SHP77 treated with DMSO at 0.1 percent for 48 hours (cell line): ENCODE results near the gene TBK1.

Experiments used
- DNase-seq: peaks from one replicate; lab custom pipeline; 2025; lab: John Stamatoyannopoulos, UW

The TBK1 gene

GRCh38 chr12:64452559-64453329 is 824 bp downstream of the TBK1 start:
- DNase-seq: peak; percentile 14

DNA sequence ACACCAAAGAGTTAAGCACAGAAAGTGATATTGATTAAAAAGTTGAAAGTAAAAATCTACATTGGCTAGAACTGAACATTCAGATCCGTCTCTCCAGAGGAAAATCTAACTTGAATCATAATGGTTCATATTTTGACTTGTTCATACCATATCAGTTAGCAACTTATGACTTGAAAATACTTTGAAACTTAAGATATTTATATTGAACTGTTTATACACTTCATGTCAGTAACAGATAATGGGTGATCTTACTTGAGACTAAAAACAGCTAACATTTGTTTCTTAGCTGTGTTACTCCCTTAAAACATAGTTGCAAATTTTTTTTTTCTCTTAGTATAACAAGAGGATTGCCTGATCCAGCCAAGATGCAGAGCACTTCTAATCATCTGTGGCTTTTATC is 3.6 kb downstream of the TBK1 start:
- DNase-seq: no peak

DNA sequence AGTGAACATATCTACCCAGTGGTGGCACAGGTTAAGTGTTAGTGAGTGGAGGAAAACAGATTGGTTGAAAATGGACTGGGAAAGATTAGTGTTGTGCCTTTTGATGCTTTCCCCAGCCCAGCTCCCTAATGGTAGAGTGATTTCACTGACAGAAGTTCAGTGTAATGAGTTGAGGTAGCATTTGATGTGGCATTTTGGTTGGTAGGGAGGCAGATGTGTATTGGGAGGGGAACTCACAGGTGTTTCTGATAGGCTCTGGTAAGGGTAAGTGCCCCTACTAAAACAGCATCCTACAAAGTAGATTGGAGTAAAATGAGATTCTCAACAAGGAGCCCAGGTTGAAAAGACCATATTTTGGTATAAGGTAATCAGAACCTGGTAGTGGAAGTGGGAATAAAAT is 4.2 kb downstream of the TBK1 start:
- DNase-seq: no peak

DNA sequence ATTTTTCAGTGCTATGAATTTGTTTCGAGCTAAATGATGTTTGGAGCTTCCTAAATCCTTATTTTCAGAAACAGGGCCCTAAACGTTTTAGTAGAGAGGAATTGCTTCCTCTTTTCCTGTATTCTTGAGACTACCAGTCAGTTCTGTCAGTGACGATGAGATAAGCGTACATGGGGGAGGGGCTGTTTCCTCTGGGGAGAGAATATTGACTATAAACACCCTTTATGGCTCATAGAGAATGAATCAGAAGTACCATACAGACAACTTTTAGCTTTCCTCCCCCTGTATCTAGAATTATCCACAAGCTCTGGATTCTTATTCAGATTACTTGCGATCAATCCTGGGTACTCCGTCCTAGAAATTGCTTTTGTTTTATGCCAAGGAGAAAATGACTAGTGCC is 5.1 kb downstream of the TBK1 start:
- no peak for DNase-seq

- no peak for DNase-seq
Measured at GRCh38 chr12:64457466-64457865, 5.5 kb downstream of the TBK1 start.

DNA sequence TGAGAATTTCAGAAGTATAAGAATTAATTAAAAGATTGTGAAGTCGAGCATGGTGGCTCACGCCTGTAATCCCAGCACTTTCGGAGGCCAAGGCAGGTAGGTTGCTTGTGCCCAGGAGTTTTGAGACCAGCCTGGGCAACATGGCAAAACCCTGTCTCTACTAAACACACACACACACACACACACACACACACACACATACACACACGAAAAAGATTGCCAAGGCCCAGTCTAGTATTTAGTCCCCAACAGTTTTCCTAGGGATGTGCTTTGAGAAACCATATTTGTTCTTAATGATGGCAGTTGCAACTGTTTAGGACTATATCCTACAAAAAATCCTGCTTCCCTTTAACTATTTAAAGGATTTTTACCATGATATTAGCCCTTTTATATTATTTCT is 6.0 kb downstream of the TBK1 start:
- no peak for DNase-seq

- DNase-seq: no peak
Measured at GRCh38 chr12:64459394-64459891, 7.5 kb downstream of the TBK1 start.

DNA sequence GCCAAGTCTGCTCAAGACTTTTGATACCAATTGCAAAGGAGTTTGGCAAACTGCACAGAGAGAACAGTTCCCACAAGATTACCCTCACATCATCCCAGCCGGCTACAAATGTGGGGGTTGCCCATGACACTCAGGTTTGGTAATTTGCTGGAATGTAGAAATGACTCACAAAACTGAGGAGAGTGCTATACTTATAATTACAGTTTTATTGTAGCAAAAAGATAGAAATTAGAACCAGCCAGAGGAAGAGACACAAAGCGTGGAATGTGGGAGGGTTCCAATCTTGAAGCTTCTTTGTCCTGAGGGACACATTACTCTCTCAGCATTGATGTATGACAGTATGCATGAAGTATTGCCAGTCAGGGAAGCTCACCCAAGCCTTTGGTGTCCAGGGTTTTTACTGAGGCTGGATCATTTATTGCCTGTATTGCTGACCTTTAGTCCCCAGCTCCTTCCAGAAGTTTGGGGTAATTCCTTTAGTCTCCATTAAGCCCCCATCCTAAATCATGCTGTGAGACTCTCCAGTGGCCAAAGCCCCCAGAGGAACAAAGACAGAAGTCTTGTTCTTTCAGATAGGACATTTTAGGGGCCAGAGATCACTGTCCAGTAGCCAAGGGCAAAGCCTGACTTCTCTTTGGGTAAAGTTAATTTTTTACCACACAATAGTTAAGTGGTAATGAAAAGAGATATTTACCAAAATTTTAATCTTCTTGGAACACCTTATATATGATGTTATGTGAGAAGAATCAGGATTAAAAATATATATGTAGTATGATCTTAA is 9.9 kb downstream of the TBK1 start:
- no peak for DNase-seq

DNA sequence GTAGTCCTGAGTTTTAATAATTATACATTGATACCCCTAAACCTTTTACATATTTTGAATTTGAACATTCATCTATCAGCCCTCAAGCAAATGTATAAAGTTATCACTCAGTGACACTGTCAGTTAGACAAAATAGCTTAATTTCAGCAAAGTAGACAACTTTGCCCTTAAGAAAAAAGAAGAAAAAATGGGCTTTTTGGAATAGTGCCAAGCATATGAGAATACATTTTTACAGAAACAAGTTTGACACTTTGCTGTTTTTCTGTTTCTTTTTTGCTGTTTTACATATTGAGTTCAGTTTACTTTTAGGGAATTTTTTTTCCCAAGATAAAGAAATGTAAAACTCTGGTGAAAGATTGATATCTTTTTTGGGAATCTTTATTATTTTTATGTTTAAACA is 14.3 kb downstream of the TBK1 start:
- no peak for DNase-seq

GRCh38 chr12:64468966-64469365 is 17.0 kb downstream of the TBK1 start:
- no peak for DNase-seq

DNA sequence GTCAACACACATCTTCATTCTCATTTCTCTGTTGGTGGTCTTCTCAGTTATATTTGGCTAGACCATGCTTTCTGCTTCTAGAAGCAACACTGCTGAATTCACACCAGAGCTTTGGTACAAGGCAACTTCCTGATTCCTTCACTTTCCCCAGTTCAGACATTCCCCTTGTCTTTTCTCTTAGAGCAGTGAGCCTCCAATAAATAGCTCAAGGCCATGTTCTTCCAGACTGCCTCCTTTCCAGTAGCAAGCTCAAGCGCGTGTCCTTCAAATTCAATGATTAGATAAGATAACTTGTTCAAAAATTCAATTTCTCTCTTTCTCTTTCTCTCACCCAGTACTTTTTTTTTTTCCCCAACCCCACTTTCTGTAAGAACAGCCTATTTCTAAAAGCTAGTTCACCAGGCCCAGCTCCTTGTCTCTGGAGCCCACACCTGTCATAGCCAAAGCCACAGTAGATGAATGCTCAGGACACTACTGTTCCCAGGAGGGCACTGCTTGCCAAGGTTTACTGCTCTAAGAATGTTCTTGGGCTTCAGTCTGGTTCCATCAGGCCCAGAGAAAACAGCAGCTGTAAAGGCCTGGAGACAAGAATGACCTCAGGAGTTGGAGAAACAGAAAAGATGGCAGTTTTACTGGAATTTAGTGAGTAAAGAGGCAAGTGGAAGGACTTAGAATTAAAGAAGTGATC is 17.7 kb downstream of the TBK1 start:
- DNase-seq: no peak

DNA sequence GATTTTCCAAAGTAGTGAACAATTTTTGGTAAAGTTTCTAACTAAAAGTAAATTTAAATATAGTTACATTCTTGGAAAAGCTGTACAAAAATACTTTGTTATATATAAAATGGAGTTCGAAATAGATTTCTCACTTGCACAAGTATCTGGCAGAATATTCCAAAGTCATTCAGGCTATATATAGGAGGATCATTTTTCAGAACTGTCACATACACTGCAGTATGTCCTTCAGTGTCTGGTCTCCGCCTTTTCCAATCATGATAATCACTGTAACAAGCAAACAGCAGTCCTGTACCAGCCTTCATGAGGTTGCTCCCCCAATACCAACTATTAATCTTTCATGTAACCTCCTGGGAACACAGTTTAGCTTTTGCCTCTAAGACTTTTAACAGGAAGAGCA is 18.6 kb downstream of the TBK1 start:
- DNase-seq: no peak

- no peak for DNase-seq
Measured at GRCh38 chr12:64473176-64473575, 21.3 kb downstream of the TBK1 start.

DNA sequence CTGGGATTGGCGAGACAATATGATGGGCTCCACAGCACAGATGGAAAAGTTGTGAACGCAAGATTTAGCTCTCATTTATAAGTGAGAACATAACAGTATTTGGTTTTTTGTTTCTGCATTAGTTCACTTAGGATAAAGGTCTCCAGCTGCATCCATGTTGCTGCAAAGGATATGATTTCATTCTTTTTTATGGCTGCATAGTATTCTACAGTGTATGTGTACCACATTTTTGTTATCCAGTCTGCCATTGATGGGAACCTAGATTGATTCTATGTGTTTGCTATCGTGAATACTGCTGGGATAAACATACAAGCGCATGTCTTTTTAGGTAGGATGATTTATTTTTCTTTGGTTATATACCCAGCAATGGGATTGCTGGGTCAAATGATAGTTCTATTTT is 23.6 kb downstream of the TBK1 start:
- DNase-seq: no peak

DNA sequence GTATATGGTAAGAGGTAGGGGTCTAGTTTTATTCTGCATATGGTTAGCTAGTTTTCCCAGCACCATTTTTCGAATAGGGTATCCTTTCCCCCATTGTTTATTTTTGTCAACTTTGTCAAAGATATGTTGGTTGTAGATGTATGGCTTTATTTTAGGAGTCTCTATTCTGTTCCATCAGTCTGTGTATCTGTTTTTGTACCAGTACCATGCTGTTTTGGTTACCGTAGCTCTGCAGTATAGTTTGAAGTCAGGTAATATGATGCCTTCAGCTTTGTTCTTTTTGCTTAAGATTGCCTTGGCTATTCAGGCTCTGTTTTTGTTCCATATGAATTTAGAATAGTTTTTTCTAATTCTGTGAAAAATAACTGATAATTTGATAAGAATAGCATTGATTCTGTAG is 24.9 kb downstream of the TBK1 start:
- DNase-seq: no peak

- DNase-seq: no peak
Measured at GRCh38 chr12:64478661-64479060, 26.7 kb downstream of the TBK1 start.

GRCh38 chr12:64480148-64480547 is 28.2 kb downstream of the TBK1 start:
- no peak for DNase-seq

DNA sequence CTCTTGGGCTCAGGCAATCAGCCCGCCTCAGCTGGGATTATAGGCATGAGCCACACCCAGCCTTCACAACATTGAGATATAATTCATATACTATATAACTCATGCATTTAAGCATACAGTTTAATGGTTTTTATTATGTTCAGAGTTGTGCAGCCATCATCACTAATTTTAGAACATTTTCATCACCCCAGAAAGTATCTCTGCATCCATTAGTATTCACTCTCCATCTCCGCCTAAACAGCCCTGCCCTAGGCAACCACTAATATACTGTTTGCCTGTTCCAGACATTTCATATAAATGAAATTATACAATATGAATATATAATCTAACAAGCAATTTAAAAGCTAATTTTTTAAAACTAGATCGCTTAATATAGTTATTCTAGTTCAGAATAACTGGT is 34.7 kb downstream of the TBK1 start:
- DNase-seq: no peak

DNA sequence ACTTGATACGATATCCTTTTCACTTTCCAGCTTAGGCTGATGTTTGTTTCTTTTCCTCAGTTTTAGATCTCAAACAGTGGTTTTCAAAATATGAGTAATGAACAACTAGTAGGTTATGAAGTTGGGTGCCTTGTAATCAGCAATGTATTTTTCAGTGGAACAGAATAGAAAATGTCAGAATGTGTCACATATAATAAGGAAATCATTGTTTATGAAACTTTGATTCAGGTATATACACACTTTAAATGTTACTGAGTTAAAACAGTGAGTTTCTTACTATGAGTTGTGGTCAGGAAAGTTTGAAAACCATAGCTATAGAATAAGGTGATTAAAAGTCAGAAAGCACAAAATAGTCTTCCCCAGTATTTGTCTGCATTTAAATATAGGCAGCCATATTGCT is 39.8 kb downstream of the TBK1 start:
- DNase-seq: no peak

DNA sequence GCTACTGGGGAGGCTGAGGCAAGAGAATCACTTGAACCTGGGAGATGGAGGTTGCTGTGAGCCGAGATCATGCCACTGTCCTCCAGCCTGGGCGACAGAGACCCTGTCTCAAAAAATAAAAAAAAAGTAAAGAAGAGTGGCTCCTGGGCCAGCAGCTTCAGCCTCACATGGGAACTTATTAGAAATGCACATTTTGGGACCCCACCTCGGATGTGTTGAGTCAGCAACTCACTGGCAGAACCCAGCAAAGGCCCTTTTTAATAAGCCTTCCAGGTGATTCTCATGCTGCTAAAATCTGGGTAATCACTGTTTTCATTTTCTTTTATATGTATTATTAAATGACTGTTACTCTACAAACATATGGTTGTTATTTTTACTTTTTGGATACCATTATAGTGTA is 41.6 kb downstream of the TBK1 start:
- DNase-seq: no peak

DNA sequence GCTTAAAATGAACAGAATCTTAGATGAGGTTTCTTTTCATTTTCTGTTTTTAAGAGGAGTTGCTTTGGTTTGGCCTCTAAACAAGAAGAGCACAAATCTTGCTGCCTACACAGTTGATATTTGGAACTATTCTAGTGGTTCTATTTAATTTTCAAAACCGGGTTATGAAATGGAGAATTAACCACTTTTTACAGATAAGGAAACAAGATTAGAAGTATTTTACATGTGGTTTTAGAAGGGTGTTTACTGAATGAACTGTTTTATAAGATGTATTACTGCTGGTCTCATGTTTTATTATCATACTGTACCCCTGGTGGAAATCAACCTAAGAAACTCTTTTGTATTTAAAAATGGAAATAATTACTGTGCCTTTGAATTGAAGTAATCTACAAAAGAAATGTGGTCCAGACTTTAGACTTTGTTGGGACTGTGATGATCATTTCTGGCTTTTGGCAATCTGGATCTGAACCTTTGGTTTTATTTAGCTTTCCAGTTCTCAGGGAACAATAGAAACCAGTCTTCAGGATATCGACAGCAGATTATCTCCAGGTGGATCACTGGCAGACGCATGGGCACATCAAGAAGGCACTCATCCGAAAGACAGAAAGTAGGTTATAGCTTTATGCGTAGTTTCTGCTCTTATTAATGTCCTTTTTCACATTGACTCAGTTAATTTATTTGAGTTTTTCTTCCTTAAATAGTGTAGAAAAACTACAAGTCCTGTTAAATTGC is 43.2 kb downstream of the TBK1 start:
- no peak for DNase-seq

DNA sequence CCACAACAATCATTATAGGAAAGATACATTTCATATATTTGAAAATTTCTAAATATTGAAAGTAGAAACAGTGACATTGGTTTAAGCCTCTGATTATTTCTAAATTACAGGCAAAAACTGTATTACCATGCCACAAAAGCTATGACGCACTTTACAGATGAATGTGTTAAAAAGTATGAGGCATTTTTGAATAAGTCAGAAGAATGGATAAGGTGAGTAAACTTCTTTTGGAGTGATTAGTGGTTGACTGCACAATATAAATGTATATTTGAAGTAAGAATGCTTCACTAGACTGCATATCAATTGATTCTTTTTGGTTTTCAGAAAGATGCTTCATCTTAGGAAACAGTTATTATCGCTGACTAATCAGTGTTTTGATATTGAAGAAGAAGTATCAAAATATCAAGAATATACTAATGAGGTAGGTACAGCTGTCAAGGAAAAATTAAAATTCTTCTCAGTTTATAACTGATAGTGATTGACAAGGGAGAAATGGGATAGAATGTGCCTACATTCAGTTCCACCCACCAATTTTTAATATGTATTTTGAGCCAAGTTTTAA is 45.0 kb downstream of the TBK1 start:
- no peak for DNase-seq
